HG03103 (cell line): ENCODE results near the gene PGS1.
"Not testable (repeated sequence)": the region's sequence is repeated elsewhere in the genome, so short reads cannot be mapped to it uniquely, and the experiment has no call there.

Experiments
- ATAC-seq: cut with Tn5 transposase; IDR thresholded peaks from one replicate; pipeline ENCODE4 v1.9.1; 2021; ENCODE audit warnings: low read depth; ENCODE audit not compliant: unreplicated experiment

Gene PGS1

DNA sequence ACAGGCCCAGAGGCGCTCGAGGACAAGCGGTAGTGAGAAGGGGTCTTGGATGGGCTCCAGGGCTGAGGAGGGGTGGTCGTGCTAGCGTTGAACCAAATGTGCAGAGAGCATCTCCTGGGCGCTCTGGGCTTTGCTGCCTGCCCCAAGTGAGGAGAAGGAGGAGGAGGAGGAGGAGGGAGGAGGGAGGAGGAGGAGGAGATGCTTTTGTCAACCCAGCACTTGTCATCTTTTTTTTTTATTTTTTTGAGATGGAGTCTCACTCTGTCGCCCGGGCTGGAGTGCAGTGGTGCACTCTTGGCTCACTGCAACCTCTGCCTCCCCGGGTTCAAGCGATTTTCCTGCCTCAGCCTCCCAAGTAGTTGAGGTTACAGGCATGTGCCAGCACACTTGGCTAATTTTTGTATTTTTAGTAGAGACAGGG, 59.8 kb downstream of the PGS1 start:
- ATAC-seq = no peak

DNA sequence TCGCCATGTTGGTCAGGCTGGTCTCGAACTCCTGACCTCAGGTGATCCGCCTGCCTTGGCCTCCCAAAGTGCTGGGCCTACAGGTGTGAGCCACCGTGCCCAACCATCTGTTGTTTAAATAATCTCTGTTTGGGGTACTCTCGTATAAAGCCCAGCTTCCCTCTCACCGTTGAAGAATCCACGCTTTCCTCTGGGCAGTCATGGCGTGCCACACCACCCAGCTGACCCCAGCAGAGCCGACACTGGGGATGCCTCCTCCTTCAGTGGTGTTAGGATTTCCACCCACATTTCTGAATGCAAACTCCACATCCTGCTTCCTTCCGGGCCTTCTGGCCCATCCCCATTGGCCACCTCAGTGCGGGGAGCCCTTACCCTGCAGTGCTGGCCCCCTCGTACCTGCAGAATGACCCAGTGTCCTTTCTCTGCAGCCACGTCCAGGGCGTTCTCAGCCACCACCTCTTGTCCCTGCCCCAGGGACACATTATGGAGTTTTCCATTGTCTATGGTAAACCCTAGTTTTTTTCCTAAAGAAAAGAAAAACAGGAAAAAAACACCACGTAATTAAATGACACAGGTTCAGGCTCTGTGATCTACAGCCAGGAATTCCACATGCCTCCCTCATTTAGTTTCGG, 60.4 kb downstream of the PGS1 start:
- ATAC-seq = no peak

DNA sequence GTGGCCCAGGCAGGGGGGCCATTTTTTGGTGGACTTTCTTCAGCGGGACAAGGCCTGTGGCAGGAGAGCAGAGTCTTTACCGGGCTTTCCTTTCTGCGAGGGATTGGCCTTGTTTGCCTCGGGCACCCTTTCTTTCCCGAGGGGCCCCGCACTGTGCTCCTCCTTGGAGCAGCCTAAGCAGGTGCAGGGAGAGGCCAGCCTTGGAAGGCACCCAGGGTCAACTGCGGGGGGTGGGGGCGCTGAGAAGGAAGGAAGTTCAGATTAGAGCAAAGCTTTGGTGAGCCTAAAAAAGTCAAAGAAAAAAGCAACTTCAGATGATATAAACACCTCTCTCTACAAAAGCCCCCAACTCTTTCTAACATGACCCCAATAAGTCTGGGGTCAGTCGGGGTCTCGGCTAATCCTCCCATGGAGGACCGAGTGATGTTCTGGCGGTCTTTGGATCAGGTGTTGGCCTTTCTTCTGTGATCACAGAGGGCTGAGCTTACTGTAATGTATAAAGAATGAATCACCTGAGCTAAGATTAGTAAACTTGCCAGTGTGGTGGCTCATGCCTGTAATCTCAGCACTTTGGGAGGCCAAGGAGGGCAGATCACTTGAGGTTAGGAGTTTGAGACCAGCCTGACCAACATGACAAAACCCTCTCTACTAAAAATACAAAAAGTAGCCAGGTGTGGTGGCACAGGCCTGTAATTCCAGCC, 63.0 kb downstream of the PGS1 start:
- no peak for ATAC-seq

DNA sequence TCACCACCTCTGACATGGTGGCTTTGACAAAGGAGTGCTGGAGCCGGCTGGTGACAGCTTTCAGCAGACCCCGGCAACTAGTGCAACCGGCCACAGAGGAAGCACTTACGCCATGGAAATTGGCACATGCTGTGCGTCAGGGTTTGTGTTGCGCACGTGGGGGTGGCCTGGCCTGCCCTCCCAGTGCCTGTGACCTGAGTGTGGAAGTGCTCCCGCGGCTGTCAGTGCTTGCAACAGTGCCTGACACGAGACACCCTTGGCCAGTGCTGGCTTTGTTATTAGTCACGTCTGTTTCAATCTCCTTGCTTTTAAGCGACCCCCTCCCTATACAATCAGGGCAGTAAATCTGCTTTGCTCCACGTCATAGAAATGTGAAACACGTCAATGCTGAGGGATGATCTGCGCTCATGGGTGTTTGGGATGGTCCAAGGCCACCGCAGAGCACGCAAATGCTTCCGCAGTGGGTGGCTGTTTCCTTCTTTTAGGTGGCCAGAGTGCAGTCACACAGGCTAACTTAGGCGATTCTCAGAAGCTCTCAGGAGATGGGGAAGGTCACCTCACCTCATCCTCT, 64.3 kb downstream of the PGS1 start:
- ATAC-seq = no peak

DNA sequence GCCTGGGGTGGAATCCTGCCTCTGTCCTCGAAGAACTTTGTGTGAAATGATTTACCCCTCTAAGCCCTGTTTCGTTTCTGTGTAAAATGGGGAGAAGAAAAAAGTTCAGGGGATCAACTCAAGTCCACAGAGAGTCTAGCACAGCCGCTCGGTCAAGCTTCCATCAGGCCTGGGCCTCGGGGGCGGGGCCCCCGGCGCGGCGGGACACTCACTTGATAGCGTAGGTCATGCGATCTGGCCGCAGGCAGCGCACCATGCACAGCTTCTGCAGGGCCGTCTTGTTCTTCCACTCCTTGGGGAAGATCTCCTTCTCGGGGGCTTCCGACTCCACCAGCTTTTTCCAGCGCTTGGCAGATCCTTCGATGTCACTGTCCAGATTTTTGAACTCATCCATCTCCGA, 65.9 kb downstream of the PGS1 start:
- ATAC-seq = no peak

DNA sequence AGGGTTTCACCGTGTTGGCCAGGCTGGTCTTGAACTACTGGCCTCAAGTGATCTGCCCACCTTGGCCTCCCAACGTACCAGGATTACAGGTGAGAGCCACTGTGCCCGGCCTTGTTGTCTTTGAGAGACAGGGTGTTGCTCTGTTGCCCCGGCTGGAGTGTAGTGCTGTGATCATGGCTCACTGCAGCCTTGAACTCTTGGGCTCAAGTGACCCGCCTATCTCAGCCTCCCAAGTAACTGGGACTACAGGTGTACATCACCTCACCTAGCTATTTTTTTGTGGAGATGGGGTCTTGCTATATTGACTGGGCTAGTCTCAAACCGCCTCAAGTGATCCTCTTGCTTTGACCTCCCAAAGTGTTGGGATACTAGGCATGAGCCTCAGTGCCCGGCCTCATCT, 68.4 kb downstream of the PGS1 start:
- ATAC-seq = no peak

DNA sequence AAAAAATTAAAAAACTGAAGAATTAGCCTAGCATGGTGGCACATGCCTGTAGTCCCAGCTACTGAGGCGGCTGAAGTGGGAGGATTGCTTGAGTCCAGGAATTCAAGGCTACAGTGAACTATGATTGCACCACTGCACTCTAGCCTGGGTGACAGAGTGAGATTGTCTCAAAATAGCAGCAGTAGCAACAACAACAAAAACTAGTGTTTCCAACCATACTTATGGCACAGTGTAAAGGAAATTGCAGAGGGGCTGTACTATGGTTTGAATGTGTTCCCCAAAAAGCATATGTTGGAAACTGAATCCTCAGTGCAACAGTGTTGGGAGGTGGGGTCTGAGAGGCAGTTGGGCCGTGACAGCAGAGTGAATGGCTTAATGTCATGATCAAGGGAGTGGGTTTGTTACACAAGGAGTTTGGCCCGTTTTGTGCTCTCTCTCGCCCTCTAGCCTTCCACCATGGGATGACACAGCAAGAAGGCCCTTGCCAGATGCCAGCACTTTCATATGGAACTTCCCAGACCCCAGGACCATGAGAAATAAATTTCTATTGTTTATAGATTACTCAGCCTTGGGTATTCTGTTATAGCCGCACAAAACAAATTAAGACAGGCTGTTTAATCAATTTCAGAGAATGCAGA, 70.0 kb downstream of the PGS1 start:
- no peak for ATAC-seq

DNA sequence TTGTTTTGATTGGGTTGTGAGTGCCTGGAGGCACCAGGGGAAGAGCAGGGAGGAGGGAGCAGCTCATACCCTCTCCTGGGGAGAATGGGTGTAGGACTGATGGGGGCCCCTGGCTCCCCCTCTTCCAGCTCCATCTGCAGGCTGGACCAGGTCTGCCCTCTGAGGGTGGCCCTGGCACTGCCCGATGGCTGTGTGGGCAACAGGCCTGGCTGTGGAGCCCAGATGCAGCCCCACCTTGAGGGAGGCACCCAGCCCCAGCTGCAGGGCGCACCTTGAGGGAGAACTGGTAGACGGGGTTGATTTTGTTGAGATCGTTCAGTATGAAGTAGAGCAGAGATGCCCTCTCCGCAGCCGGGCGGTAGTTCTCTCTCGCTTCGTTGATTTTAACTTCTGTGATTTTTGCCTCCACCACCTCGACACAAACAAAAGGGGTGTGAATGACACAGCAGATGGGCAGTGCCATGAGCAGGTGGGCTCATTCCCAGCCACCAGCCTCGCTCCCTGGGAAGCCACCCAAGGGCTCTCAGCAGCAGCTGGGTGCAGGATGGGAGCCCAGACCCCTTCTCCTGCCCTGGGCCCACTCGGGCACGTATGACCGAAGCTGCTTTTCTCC, 71.6 kb downstream of the PGS1 start:
- no peak for ATAC-seq

DNA sequence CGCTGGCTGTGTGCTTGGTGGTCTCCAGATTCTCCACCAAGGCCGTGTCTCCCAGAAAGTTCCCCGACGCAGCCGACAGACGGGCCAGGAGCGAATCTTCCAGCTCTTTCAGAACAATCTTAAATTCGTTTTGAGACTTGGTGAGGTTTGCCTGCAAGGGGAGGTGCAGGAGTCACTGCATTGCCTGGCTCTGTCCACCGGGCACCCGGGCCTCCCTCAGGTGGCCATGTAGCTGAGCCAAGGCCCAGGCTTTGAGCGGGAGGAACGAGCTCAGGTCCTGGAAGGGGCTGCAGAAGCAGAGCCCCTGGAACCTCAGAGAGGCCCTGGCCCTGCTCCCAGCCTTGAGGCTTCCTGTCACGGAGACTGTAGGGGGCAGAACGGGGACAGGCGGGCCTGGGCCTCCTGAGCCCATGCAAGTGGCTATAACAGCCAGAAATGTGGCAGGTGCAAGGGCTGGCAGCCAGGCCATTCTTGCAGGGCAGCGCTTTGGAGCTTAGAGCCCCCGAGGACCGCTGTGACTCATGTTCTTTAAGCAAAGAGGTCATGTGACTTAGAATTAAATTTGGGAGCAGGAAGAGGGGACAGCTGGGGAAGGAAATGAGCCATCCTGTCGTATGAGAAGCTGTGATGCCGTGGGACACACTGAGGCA, 72.4 kb downstream of the PGS1 start:
- no peak for ATAC-seq

DNA sequence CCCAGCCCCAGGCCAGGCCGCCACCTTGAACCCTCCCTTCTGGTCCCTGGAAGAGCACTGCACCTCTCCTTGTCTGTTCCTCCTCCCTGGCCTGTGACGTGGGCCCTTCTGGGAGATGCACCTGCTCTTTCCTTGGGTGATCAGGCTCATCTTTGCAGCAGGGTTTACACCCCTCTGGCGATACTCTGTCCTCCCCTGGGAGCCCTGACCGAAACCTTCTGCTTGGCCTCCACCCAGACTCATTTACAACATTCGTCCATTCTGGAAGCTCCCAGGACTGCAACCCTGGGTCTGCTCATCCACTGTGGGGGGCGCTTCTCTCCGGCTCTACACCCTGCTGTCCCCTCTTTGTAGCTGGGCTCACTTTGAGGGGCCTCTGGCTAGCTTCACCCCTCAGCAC, 73.3 kb downstream of the PGS1 start:
- ATAC-seq = no peak

DNA sequence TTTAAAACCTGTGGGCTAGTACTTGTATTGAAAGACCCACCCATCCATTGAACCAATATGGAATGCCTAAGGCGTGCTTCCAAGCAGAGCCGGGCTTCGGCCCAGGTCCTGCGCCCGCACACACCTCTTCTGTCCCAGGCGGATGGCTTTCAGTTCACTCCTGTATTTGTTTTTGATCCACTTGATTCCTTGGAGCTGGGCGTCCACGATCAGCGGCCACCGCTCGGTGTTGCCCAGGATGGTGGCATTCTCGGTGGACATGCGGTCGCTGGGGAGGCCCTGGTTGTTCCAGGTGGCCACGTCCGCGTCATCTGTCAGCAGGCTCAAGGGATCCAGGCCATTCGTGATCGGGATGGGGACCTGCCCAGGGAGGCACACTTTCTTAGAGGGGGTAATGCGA, 75.9 kb downstream of the PGS1 start:
- ATAC-seq = no peak

DNA sequence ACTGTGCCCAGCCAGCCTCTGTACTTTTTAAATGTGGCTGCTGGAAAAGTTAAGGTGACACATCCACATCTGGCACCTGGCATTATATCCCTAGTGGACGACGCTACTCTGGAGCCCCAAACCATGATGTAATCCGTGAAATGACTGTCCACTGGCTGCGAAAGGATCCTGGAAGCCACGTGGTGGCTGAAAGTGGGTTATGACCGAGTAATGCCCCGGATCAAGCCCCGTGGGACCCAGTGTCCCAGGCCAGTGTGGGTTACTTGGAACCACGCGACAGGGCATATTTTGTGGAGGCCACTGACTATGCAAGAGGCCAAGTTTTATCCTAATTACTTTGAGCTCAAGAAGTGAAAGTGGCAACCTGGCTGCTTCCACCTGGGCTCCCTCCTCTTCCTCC, 79.6 kb downstream of the PGS1 start:
- no peak for ATAC-seq

DNA sequence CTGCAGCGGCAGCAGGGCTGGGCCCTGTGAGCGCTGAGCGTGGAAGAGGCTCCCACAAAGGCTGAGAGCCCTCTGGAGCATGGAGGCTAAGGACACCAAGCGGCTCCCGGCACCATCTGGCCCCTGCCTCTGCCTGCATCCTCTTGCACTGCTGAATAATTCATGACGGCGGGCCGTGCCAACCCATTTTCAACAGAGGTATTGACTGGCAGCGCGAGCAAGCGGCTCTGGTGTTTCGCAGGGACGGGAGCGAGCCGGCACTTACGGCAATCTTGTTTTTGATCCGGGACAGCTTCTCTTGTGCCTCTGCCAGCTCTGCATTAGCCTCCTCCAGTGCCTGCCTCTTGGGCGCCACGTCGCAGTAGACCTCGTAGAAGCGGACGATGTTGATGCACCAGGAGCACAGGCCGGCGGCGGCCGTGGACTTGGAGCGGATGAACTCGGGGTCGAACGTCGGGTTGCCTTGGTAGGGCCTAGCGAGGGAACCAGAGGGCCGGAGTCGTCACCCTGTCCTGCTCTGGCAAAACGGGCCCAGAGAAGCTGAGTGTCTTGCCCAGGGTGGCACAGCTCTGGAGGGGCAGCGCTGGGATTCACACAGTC, 80.4 kb downstream of the PGS1 start:
- no peak for ATAC-seq

DNA sequence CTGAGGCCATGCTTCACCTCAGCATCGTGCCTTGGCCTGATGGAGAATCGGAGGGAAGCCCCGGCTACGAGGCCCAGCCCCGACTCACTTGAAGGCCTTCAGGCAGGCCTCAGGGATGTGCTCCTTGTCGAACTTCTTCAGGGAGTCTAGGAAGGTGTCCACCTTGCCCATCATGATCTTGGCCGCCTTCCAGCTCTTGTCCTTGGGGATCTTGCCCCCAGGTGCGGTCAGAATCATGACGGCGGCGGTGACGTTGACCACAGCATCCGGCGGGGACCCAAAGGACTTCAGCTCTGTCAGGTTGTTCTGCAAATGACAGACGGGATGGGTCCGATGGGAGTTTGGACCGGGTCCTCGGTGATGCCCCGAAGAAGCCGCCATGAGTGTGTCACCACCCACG, 81.2 kb downstream of the PGS1 start:
- ATAC-seq = no peak

DNA sequence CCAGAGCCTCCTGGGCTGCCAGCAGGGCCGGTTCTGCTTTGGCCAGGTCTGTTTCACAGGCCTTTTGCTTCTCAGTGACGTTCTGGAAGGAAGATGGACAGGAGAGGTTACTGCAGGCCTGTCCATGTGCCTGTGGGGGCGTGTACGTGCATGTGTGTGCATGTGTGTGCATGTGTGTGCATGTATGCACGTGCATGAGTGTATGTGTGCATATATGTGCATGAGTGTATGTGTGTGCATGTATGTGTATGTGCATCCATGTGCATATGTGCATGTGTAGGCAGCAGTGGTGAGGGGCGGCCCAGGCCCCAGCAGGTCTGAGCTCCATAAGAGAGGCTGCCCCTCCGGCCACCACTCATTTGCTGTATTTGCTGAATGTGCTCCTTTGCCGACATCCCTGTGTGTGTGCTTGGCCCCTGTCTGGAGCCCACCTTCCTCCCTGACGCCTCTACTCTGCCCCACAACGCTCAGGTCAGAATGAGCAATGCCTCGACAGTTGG, 81.8 kb downstream of the PGS1 start:
- no peak for ATAC-seq

DNA sequence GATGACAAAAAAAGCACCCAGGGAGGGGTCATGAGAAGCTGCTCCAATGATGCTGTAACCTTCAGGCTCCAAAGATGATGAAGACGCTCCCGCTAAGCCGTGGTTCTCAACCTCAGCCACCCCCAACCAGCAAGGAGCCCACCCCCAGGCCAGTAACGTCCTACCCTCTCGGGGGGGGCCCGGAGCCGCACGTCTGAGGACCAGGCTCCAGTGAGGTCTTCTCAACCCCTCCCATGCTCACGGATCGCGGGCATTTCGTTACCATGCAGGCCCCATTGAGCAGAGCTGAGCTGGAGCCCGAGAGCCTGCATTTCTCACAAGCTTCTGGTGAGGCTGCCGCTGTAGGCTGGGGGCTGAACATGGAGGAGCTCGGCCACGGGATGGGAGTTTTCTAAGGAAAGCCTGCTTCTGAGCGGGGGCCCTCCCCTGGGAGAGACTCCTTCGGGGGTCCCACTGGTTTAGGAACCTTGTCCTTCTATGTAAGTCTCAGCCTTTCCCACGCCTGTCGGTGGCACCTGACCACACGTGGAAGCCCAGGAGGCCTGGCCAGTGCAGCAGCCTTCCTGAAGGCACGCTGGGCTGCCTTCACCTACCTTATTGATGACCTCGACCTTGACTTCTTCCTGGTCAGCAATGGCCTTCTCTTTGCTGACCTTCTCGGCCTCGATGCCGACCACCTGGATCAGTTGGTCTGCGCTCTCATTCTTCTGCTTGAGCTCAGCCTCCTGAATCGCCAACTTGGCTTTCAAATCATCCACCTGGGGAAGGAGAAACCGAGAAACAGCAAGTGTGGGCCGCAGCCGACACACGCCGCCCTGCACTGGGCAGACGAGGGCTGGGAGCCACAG, 82.7 kb downstream of the PGS1 start:
- ATAC-seq = no peak

DNA sequence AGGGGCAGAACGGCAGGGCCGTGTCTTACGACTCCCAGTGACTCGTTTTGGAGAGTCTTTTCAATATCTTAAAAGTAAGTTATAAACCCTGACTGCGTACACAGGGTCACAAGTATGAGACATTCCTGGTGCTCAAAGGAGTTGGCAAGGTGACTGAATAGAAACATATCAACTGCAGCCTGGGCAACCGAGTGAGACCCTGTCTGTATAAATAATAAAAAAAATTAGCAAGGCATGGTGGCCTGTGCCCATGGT, 83.3 kb downstream of the PGS1 start:
- no peak for ATAC-seq

DNA sequence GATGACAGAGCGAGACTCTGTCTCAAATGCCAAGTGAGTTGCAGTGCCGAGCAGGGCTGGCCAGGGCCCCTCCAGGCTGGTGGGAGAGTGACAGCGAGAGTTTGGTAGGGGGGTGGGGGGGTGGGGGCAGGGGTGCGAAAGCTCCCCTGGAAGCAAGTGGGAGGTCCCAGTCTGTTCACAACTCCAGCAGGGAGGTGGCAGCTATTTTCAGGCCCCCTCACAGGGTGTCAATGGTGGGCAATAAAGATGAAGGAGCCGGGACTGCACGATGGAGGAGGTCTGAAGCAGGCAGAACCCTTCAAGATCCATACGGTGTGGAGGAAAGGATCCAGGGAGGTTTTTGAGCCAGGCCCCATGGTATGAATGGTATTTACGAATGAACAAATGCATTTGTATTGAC, 83.7 kb downstream of the PGS1 start:
- ATAC-seq = no peak

DNA sequence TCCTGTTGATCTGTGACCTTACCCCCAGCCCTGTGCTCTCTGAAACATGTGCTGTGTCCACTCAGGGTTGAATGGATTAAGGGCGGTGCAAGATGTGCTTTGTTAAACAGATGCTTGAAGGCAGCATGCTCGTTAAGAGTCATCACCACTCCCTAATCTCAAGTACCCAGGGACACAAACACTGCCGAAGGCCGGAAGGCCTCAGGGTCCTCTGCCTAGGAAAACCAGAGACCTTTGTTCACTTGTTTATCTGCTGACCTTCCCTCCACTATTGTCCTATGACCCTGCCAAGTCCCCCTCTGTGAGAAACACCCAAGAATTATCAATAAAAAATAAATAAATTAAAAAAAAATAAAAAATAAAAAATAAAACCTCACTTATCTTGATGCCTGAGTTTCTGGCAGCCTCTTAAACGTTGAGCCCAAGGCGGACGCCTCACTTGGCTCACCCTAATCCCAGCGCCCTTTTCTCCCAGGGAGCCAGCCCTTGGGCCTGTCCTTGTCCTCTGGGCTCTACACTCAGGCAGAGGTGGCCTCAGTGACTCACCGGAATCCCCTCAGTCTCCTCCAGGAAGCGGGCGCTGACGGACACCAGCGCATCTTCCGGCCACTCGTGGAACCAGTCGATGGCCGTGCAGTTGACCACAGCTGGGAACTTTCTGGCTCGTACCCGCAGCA, 87.8 kb downstream of the PGS1 start:
- ATAC-seq = not testable (repeated sequence)
